Measurements from ENCODE around the gene MAN2B2. TPM values are rescaled to one million over a fixed set of nuclear protein-coding genes. Genes with fewer than 3 reads are reported as not detected.

The MAN2B2 gene
- total and polyA plus RNA-seq, 9 of the 15 experiments (the other 6 are each of a cell fraction or from before 2014, with no cell fraction given) = 0.21 to 8.8 (median 3.7) TPM

DNA sequence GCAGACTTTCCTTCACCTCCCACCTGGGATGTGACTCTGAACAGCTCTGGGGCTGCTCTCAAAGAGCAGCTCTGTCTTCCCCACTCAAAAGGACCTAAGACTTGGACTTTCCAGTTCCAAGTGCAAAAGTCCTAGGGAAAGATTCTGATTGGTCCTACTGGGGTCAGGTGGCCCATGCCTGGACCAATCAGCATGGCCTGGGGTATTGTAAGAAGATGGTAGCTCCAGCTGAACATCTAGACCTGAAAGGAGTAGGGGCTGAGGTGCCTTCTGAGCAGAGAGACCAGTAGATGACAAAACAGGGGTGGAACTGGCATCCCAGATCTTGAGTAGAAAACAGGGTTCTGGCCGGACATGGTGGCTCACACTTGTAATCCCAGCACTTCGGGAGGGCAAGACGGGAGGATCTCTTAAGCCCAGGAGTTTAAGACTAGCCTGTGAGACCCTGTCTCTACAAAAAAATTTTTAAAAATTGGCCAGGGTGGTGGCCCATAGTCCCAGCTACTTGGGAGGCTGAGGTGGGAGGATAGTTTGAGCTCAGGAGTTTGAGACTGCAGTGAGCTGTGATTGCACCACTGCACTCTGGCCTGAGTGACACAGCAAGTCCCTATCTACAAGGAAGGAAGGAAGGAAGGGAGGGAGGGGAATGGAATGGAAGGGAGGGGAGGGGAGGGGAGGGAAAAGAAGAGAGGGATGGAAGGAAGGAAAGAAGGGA, 38.1 kb downstream of the MAN2B2 start (continued):
- no peak for TF ChIP-seq EP400 (IDR thresholded peaks at IDR 0.05)
- peak; percentile 51 for TF ChIP-seq RBM25 (IDR thresholded peaks at IDR 0.05; ENCODE audit: low read depth, low read length, severe bottlenecking)
- no peak for TF ChIP-seq TRIM28 (IDR thresholded peaks at IDR 0.05)
- TF ChIP-seq ZNF668 (CRISPR knock-in tag; IDR thresholded peaks at IDR 0.05) = no peak
- TF ChIP-seq, protein P1, sequence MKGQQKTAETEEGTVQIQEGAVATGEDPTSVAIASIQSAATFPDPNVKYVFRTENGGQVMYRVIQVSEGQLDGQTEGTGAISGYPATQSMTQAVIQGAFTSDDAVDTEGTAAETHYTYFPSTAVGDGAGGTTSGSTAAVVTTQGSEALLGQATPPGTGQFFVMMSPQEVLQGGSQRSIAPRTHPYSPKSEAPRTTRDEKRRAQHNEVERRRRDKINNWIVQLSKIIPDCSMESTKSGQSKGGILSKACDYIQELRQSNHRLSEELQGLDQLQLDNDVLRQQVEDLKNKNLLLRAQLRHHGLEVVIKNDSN (CRISPR knock-in tag; IDR thresholded peaks at IDR 0.05) = peak; percentile 93
- TF ChIP-seq FOS (IDR thresholded peaks at IDR 0.05; ENCODE audit: extremely low read depth, insufficient read length) = peak; percentile 58
- TF ChIP-seq, protein P2, sequence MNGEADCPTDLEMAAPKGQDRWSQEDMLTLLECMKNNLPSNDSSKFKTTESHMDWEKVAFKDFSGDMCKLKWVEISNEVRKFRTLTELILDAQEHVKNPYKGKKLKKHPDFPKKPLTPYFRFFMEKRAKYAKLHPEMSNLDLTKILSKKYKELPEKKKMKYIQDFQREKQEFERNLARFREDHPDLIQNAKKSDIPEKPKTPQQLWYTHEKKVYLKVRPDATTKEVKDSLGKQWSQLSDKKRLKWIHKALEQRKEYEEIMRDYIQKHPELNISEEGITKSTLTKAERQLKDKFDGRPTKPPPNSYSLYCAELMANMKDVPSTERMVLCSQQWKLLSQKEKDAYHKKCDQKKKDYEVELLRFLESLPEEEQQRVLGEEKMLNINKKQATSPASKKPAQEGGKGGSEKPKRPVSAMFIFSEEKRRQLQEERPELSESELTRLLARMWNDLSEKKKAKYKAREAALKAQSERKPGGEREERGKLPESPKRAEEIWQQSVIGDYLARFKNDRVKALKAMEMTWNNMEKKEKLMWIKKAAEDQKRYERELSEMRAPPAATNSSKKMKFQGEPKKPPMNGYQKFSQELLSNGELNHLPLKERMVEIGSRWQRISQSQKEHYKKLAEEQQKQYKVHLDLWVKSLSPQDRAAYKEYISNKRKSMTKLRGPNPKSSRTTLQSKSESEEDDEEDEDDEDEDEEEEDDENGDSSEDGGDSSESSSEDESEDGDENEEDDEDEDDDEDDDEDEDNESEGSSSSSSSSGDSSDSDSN (IDR thresholded peaks at IDR 0.05; ENCODE audit: borderline replicate concordance in 1 of 2, low read depth in 2 of 2, low read length in 2 of 2) = no peak
- TF ChIP-seq MEIS2 (IDR thresholded peaks at IDR 0.05; ENCODE audit: partially characterized antibody) = no peak
- TF ChIP-seq, protein P3, sequence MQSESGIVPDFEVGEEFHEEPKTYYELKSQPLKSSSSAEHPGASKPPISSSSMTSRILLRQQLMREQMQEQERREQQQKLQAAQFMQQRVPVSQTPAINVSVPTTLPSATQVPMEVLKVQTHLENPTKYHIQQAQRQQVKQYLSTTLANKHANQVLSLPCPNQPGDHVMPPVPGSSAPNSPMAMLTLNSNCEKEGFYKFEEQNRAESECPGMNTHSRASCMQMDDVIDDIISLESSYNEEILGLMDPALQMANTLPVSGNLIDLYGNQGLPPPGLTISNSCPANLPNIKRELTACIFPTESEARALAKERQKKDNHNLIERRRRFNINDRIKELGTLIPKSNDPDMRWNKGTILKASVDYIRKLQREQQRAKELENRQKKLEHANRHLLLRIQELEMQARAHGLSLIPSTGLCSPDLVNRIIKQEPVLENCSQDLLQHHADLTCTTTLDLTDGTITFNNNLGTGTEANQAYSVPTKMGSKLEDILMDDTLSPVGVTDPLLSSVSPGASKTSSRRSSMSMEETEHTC (IDR thresholded peaks at IDR 0.05) = no peak
- no peak for TF ChIP-seq ZNF41 (CRISPR knock-in tag; conservative IDR thresholded peaks at IDR 0.05)
- TF ChIP-seq, protein P4, sequence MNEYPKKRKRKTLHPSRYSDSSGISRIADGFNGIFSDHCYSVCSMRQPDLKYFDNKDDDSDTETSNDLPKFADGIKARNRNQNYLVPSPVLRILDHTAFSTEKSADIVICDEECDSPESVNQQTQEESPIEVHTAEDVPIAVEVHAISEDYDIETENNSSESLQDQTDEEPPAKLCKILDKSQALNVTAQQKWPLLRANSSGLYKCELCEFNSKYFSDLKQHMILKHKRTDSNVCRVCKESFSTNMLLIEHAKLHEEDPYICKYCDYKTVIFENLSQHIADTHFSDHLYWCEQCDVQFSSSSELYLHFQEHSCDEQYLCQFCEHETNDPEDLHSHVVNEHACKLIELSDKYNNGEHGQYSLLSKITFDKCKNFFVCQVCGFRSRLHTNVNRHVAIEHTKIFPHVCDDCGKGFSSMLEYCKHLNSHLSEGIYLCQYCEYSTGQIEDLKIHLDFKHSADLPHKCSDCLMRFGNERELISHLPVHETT (CRISPR knock-in tag; conservative IDR thresholded peaks at IDR 0.05 in 1 of 2, IDR thresholded peaks at IDR 0.05 in 1 of 2) = no peak
- TF ChIP-seq, protein P5, sequence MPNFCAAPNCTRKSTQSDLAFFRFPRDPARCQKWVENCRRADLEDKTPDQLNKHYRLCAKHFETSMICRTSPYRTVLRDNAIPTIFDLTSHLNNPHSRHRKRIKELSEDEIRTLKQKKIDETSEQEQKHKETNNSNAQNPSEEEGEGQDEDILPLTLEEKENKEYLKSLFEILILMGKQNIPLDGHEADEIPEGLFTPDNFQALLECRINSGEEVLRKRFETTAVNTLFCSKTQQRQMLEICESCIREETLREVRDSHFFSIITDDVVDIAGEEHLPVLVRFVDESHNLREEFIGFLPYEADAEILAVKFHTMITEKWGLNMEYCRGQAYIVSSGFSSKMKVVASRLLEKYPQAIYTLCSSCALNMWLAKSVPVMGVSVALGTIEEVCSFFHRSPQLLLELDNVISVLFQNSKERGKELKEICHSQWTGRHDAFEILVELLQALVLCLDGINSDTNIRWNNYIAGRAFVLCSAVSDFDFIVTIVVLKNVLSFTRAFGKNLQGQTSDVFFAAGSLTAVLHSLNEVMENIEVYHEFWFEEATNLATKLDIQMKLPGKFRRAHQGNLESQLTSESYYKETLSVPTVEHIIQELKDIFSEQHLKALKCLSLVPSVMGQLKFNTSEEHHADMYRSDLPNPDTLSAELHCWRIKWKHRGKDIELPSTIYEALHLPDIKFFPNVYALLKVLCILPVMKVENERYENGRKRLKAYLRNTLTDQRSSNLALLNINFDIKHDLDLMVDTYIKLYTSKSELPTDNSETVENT (CRISPR knock-in tag; IDR thresholded peaks at IDR 0.05) = no peak
- no peak for TF ChIP-seq HIVEP1 (CRISPR knock-in tag; IDR thresholded peaks at IDR 0.05)
- no peak for TF ChIP-seq TEAD2 (tag; IDR thresholded peaks at IDR 0.05)
- TF ChIP-seq BHLHE40 (IDR thresholded peaks at IDR 0.05; ENCODE audit: low read length) = no peak
- TF ChIP-seq YBX1 (IDR thresholded peaks at IDR 0.05) = no peak
- no peak for TF ChIP-seq LCOR (CRISPR knock-in tag; IDR thresholded peaks at IDR 0.05)
- TF ChIP-seq ZNF316 (IDR thresholded peaks at IDR 0.05) = peak; percentile 13; the same call in 1 of the 2 replicates
- TF ChIP-seq ZNF224 (CRISPR knock-in tag; IDR thresholded peaks at IDR 0.05) = no peak
- TF ChIP-seq, protein P6, sequence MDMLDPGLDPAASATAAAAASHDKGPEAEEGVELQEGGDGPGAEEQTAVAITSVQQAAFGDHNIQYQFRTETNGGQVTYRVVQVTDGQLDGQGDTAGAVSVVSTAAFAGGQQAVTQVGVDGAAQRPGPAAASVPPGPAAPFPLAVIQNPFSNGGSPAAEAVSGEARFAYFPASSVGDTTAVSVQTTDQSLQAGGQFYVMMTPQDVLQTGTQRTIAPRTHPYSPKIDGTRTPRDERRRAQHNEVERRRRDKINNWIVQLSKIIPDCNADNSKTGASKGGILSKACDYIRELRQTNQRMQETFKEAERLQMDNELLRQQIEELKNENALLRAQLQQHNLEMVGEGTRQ (CRISPR knock-in tag; IDR thresholded peaks at IDR 0.05) = peak; percentile 91

Measured in K562 (cell line).